IMR-90 (cell line): ENCODE results near the gene ADGRF5. TPM values are rescaled to one million over a fixed set of nuclear protein-coding genes. Genes with fewer than 3 reads are reported as not detected.

Source experiments
- ATAC-seq: fragments of 200-7000 bp; cut with Tn5 transposase; 2 replicates; pipeline ENCODE4 v1.9.1; 2020; ENCODE audit warnings: low read depth, mild to moderate bottlenecking, moderate library complexity
- BruUV-seq: library from RNA; stranded (reverse); fragments of 400-500 nt; replicated peaks from 2 replicates; lab custom pipeline; 2021; lab: Mats Ljungman, UMichigan
- CTCF ChIA-PET: fragments of 300-600 bp; formaldehyde crosslinking; extraction: SDS; loops from one replicate; lab custom pipeline; 2021; ENCODE audit warnings: antibody characterized with exemption; lab: Yijun Ruan, JAX
- POLR2A ChIA-PET: fragments of 300-600 bp; sonication (Branson Sonifier 250); formaldehyde crosslinking; loops from one replicate; lab custom pipeline; 2022; ENCODE audit warnings: antibody characterized with exemption; ENCODE audit not compliant: unreplicated experiment; lab: Charles Lee
- DNase-seq: peaks from one replicate; pipeline ENCODE4 v3.0.0; 2013
- H2AFZ ChIP-seq: replicated peaks from 2 replicates; pipeline ENCODE3; 2013; ENCODE audit warnings: low read length, mild to moderate bottlenecking; ENCODE audit not compliant: poor library complexity
- H2AK5ac ChIP-seq: 2 replicates; pipeline ENCODE4 v1.6.1; 2013; ENCODE audit warnings: low read depth, low read length, inconsistent platforms
- H2AK9ac ChIP-seq: replicated peaks from 2 replicates; pipeline ENCODE3; 2013; ENCODE audit warnings: mild to moderate bottlenecking, low read depth, low read length, moderate library complexity; ENCODE audit not compliant: poor library complexity
- H2BK120ac ChIP-seq: 2 replicates; pipeline ENCODE4 v1.6.1; 2013; ENCODE audit warnings: low read depth, low read length, inconsistent platforms
- H2BK15ac ChIP-seq: 3 replicates; pipeline ENCODE4 v1.6.1; 2013; ENCODE audit warnings: low read depth, low read length, inconsistent platforms
- H2BK20ac ChIP-seq: 2 replicates; pipeline ENCODE4 v1.6.1; 2013; ENCODE audit warnings: low read depth, mild to moderate bottlenecking, inconsistent platforms, low read length, moderate library complexity
- H2BK5ac ChIP-seq: 2 replicates; pipeline ENCODE4 v1.6.1; 2013; ENCODE audit warnings: mild to moderate bottlenecking, low read depth, low read length, inconsistent platforms; ENCODE audit not compliant: poor library complexity, severe bottlenecking
- H3K14ac ChIP-seq: replicated peaks from 2 replicates; pipeline ENCODE4 v1.6.1; 2013; ENCODE audit warnings: low read depth, low read length, inconsistent platforms
- H3K18ac ChIP-seq: 2 replicates; pipeline ENCODE4 v1.6.1; 2013; ENCODE audit warnings: low read depth, low read length, control low read depth
- H3K23ac ChIP-seq: 2 replicates; pipeline ENCODE4 v1.6.1; 2013; ENCODE audit warnings: low read depth, low read length, inconsistent platforms
- H3K27ac ChIP-seq: 2 replicates; pipeline ENCODE4 v1.5.1; 2013; ENCODE audit warnings: mild to moderate bottlenecking, control low read depth, low read length; ENCODE audit not compliant: insufficient read depth
- H3K27me3 ChIP-seq: 2 replicates; pipeline ENCODE4 v1.6.1; 2013; ENCODE audit warnings: low read length; ENCODE audit not compliant: control insufficient read depth, insufficient read depth
- H3K36me3 ChIP-seq: 2 replicates; pipeline ENCODE4 v1.6.1; 2013; ENCODE audit warnings: low read length, mixed read lengths; ENCODE audit not compliant: control insufficient read depth, insufficient read depth
- H3K4ac ChIP-seq: 2 replicates; pipeline ENCODE4 v1.6.1; 2013; ENCODE audit warnings: low read depth, low read length, inconsistent platforms
- H3K4me1 ChIP-seq: 2 replicates; pipeline ENCODE4 v1.6.1; 2013; ENCODE audit warnings: low read length, mixed read lengths; ENCODE audit not compliant: control insufficient read depth, insufficient read depth
- H3K4me2 ChIP-seq: 2 replicates; pipeline ENCODE4 v1.6.1; 2013; ENCODE audit warnings: low read depth, mild to moderate bottlenecking, control low read depth, low read length, moderate library complexity
- H3K4me3 ChIP-seq: 2 replicates; pipeline ENCODE4 v1.5.1; 2013; ENCODE audit warnings: low read depth, mild to moderate bottlenecking, control low read depth, low read length, moderate library complexity; ENCODE audit not compliant: insufficient read depth
- H3K56ac ChIP-seq: 2 replicates; pipeline ENCODE4 v1.6.1; 2013; ENCODE audit warnings: low read length, inconsistent platforms; ENCODE audit not compliant: insufficient read depth; ENCODE audit errors: extremely low read depth
- H3K79me1 ChIP-seq, 2 experiments: 2 replicates each; pipeline ENCODE4 v1.6.1; 2013; ENCODE audit warnings: low read length in 2 of 2, inconsistent platforms in 1 of 2, low read depth in 1 of 2
- H3K9ac ChIP-seq: 2 replicates; pipeline ENCODE4 v1.6.1; 2013; ENCODE audit warnings: low read depth, low read length, control low read depth
- H3K9me1 ChIP-seq: 2 replicates; pipeline ENCODE4 v1.6.1; 2013; ENCODE audit warnings: low read length, inconsistent platforms; ENCODE audit not compliant: insufficient read depth
- H3K9me3 ChIP-seq: 2 replicates; pipeline ENCODE4 v1.6.1; 2013; ENCODE audit warnings: low read length; ENCODE audit not compliant: control insufficient read depth, insufficient read depth
- H4K20me1 ChIP-seq: 2 replicates; pipeline ENCODE4 v1.6.1; 2013; ENCODE audit warnings: low read length, inconsistent platforms; ENCODE audit not compliant: insufficient read depth
- H4K5ac ChIP-seq: 2 replicates; pipeline ENCODE4 v1.6.1; 2013; ENCODE audit warnings: mild to moderate bottlenecking, low read depth, low read length, control low read depth
- H4K8ac ChIP-seq, 2 experiments: 2 replicates each; pipeline ENCODE4 v1.6.1; 2013; ENCODE audit warnings: low read depth in 2 of 2, low read length in 2 of 2, control low read depth in 1 of 2, inconsistent platforms in 1 of 2
- H4K91ac ChIP-seq: 2 replicates; pipeline ENCODE4 v1.6.1; 2013; ENCODE audit warnings: low read depth, low read length, inconsistent platforms; ENCODE audit not compliant: insufficient read depth
- MAZ ChIP-seq: IDR thresholded peaks from 2 replicates; pipeline ENCODE4 v1.6.1; 2012; ENCODE audit warnings: low read depth, mild to moderate bottlenecking, low read length, improper control_type of control experiment, moderate library complexity, borderline replicate concordance
- POLR2A ChIP-seq: IDR thresholded peaks from 2 replicates; pipeline ENCODE4 v1.6.1; 2012; ENCODE audit warnings: mild to moderate bottlenecking, low read depth, low read length
- RAD21 ChIP-seq: IDR thresholded peaks from 2 replicates; pipeline ENCODE4 v1.6.1; 2012; ENCODE audit warnings: low read length, improper control_type of control experiment
- USF2 ChIP-seq: fragments of 150-350 bp; IDR thresholded peaks from 2 replicates; pipeline ENCODE4 v1.6.1; 2017; ENCODE audit warnings: mild to moderate bottlenecking, antibody characterized with exemption, low read length, low read depth
- WGBS, 2 experiments: methylation state at CpG; one replicate each; pipeline versions ENCODE4 v1.1.5 to v1.1.7; 2013; ENCODE audit warnings: missing lambda C conversion rate in 2 of 2; ENCODE audit not compliant: insufficient read length in 1 of 2; ENCODE audit errors: extremely low coverage in 2 of 2; 5-methylcytosine and 5-hydroxymethylcytosine counted together
- dilution Hi-C: fragments of 300-500 bp; cut with HindIII; formaldehyde crosslinking; loops from one replicate; pipeline ENCODE4 v1.14.3; 2018; ENCODE audit warnings: low sequenced_read_pairs; ENCODE audit not compliant: unreplicated experiment
- in situ Hi-C: fragments of 300-500 bp; cut with MboI; formaldehyde crosslinking; loops from 3 replicates; pipeline ENCODE4 v1.14.3; 2019; ENCODE audit warnings: low sequenced_read_pairs, inconsistent platforms, mixed read lengths
- intact Hi-C: fragments of 100-400 bp; cut with micrococcal nuclease; formaldehyde crosslinking; loops from 2 replicates; pipeline ENCODE4 v1.10.0; 2022
- polyA plus RNA-seq, 3 experiments: library from polyadenylated mRNA; depleted of rRNA; stranded (reverse); fragments of >200 nt; gene quantifications; 2 replicates each; pipeline ENCODE4 v1.2.3, GENCODE V29; 2012; ENCODE audit warnings: low replicate concordance in 1 of 3
- total RNA-seq: library from RNA; depleted of rRNA; stranded (reverse); fragments of >200 nt; gene quantifications from 2 replicates; pipeline ENCODE4 v1.2.3, GENCODE V29; 2012

ADGRF5 gene
- total and polyA plus RNA-seq, 2 of the 4 experiments (the other 2 are of a cell fraction) = not detected

- 82% methylated on average over 3 of the region's 7 CpGs; no CpG with 5 or more reads in 1 of the 2 experiments for WGBS, 2 experiments
- H2BK120ac ChIP-seq = no peak overlapping the region
- no peak for DNase-seq
Observed at GRCh38 chr6:46895930-46896329, 25.8 kb downstream of the ADGRF5 start.

More at GRCh38 chr6:46895930-46896329, 25.8 kb downstream of the ADGRF5 start:
- ChIA-PET CTCF (no interaction called here), POLR2A (no interaction called here)
- H3K23ac ChIP-seq = no peak overlapping the region
- in situ Hi-C loops (no loop called here), intact Hi-C loops (no loop called here), dilution Hi-C loops (no loop called here)
- no peak overlapping the region for H3K4ac ChIP-seq
- H3K9me1 ChIP-seq = no peaks in the 10 kb centered on the region
- no peak overlapping the region for H2AK9ac ChIP-seq
- H3K56ac ChIP-seq = no peak overlapping the region
- H3K36me3 ChIP-seq = no peaks in the 10 kb centered on the region
- no peak overlapping the region for H4K91ac ChIP-seq
- H4K5ac ChIP-seq = no peak overlapping the region
- H2AK5ac ChIP-seq = no peak overlapping the region
- no peak overlapping the region for H2AFZ ChIP-seq
- no peak overlapping the region for H3K14ac ChIP-seq
- no peaks in the 10 kb centered on the region for H3K27me3 ChIP-seq
- no peak overlapping the region for H3K9ac ChIP-seq
- no peaks in the 10 kb centered on the region for H3K4me1 ChIP-seq
- H4K20me1 ChIP-seq = no peaks in the 10 kb centered on the region
- H3K27ac ChIP-seq = no peak overlapping the region
- TF ChIP-seq RAD21 (no peak), MAZ (no peak), POLR2A (no peak), USF2 (no peak)
- no TSS peak for BruUV-seq
- H3K4me2 ChIP-seq = no peak overlapping the region
- H3K4me3 ChIP-seq = no peak overlapping the region
- ATAC-seq = no peak
- no peaks in the 10 kb centered on the region for H3K79me1 ChIP-seq
- no peak overlapping the region for H2BK15ac ChIP-seq
- H2BK20ac ChIP-seq = no peak overlapping the region
- H3K18ac ChIP-seq = no peak overlapping the region
- no peak overlapping the region for H2BK5ac ChIP-seq
- no peak overlapping the region for H4K8ac ChIP-seq
- no peaks in the 10 kb centered on the region for H3K9me3 ChIP-seq
